ENCODE data around the gene CYP3A5.

DNA sequence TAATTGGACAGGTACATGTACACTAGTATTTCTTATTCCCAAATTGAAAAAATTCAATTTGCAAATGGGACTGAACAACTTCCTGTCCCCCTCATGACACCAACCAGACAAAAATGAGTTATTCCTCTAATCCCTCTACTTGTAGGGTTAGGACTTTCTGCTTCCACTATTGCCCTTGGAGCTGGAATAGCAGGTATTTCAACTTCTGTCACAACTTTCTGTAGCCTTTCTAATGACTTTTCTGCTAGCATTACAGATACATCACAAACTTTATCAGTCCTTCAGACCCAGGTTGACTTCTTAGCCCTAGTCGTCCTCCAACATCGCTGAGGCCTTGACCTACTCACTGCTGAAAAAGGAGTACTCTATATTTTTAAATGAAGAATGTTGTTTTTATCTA, 48.8 kb upstream of the CYP3A5 start:
- no peak for TF ChIP-seq ZNF157 (tag by site-specific recombination; IDR thresholded peaks at IDR 0.05)
- TF ChIP-seq ZNF169 (tag by site-specific recombination; IDR thresholded peaks at IDR 0.05) = no peak
- no peak for TF ChIP-seq ZNF302 (tag by site-specific recombination; IDR thresholded peaks at IDR 0.05; ENCODE audit: low read depth)
- no peak for TF ChIP-seq ZNF394 (tag by site-specific recombination; IDR thresholded peaks at IDR 0.05; ENCODE audit: borderline replicate concordance)
- TF ChIP-seq SP2 (tag by site-specific recombination; IDR thresholded peaks at IDR 0.05) = no peak
- TF ChIP-seq, protein P1, sequence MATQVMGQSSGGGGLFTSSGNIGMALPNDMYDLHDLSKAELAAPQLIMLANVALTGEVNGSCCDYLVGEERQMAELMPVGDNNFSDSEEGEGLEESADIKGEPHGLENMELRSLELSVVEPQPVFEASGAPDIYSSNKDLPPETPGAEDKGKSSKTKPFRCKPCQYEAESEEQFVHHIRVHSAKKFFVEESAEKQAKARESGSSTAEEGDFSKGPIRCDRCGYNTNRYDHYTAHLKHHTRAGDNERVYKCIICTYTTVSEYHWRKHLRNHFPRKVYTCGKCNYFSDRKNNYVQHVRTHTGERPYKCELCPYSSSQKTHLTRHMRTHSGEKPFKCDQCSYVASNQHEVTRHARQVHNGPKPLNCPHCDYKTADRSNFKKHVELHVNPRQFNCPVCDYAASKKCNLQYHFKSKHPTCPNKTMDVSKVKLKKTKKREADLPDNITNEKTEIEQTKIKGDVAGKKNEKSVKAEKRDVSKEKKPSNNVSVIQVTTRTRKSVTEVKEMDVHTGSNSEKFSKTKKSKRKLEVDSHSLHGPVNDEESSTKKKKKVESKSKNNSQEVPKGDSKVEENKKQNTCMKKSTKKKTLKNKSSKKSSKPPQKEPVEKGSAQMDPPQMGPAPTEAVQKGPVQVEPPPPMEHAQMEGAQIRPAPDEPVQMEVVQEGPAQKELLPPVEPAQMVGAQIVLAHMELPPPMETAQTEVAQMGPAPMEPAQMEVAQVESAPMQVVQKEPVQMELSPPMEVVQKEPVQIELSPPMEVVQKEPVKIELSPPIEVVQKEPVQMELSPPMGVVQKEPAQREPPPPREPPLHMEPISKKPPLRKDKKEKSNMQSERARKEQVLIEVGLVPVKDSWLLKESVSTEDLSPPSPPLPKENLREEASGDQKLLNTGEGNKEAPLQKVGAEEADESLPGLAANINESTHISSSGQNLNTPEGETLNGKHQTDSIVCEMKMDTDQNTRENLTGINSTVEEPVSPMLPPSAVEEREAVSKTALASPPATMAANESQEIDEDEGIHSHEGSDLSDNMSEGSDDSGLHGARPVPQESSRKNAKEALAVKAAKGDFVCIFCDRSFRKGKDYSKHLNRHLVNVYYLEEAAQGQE (tag by site-specific recombination; IDR thresholded peaks at IDR 0.05) = no peak
- no peak for TF ChIP-seq ZNF785 (tag by site-specific recombination; IDR thresholded peaks at IDR 0.05)
